ENCODE measurements around the gene TMEM178A.
"Not testable (repeated sequence)": the region's sequence is repeated elsewhere in the genome, so short reads cannot be mapped to it uniquely, and the experiment has no call there.

GRCh38 chr2:39728085-39728484 lies 62.4 kb downstream of the TMEM178A start:
- TF ChIP-seq POLR2A, CTCF (IDR thresholded peaks at IDR 0.05): not testable (repeated sequence)
